Adrenal gland (tissue), 5 donors: ENCODE data around the gene FTSJ3.

Experiments
- POLR2A ChIP-seq, 2 donors: fragments of 450-650 bp; IDR thresholded peaks; one replicate each; pipeline ENCODE4 v1.6.1; 2017; ENCODE audit warnings: antibody characterized with exemption in 2 of 2, mild to moderate bottlenecking in 2 of 2, moderate library complexity in 1 of 2
- TF ChIP-seq, protein P1 (sequence below), 6 experiments: fragments of 450-650 bp in 4 of 6; fragments of 200-600 bp in 2 of 6; sonication (generic) in 1 of 6; IDR thresholded peaks; 1 replicate in 5 of 6; 2 replicates in 1 of 6; pipeline versions ENCODE4 v1.5.1 to v1.8.0; 2016 to 2021; ENCODE audit warnings: antibody characterized with exemption in 6 of 6, mild to moderate bottlenecking in 2 of 6, moderate library complexity in 1 of 6
- donor health status: DM: no; HTN: no; CAD: no.

DNA sequence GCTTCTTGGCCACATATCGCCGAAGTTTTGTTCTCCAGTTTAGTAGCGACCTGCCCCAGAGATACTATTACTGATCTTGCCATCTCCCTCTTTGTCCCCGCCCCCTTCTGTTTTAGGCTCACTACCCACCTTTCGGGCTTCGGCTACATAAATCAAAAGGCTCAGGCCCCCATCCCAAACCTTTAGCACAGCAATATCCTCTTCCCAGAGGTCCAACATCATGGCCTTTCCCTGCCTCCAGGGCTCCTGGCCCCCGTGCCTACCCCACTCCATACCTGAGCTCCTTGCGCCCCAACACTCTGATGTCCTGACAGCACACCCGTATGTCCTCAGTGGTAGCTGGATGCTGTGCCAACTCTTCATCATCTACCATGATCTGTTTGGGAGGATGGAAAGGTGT, 3.1 kb downstream of the FTSJ3 start:
- TF ChIP-seq, protein P1, sequence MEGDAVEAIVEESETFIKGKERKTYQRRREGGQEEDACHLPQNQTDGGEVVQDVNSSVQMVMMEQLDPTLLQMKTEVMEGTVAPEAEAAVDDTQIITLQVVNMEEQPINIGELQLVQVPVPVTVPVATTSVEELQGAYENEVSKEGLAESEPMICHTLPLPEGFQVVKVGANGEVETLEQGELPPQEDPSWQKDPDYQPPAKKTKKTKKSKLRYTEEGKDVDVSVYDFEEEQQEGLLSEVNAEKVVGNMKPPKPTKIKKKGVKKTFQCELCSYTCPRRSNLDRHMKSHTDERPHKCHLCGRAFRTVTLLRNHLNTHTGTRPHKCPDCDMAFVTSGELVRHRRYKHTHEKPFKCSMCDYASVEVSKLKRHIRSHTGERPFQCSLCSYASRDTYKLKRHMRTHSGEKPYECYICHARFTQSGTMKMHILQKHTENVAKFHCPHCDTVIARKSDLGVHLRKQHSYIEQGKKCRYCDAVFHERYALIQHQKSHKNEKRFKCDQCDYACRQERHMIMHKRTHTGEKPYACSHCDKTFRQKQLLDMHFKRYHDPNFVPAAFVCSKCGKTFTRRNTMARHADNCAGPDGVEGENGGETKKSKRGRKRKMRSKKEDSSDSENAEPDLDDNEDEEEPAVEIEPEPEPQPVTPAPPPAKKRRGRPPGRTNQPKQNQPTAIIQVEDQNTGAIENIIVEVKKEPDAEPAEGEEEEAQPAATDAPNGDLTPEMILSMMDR (IDR thresholded peaks at IDR 0.05) = no peak
- no peak for TF ChIP-seq POLR2A (IDR thresholded peaks at IDR 0.05)
